Activated T-cell treated with anti-CD3 and anti-CD28 coated beads for 48 hours (primary cell): ENCODE results near the gene CAPNS1.
"Not testable (repeated sequence)": the region's sequence is repeated elsewhere in the genome, so short reads cannot be mapped to it uniquely, and the experiment has no call there.

Source experiments
- DNase-seq: peaks from one replicate; pipeline ENCODE4 v3.0.0-alpha.2; 2020; ENCODE audit warnings: low read depth

The CAPNS1 gene

GRCh38 chr19:36114721-36115452 lies 25.0 kb upstream of the CAPNS1 start, which contains the start of gene POLR2I:
POLR2I (minus strand) TSS chr19:36114875; CDS start chr19:36114856, 19 bp downstream.
- DNase-seq, result peak; percentile 94

GRCh38 chr19:36115453-36116343 lies 24.2 kb upstream of the CAPNS1 start, which contains the start of gene TBCB:
TBCB (plus strand) TSS chr19:36115468; CDS start chr19:36115561, 93 bp downstream.
- DNase-seq, result peak; percentile 86

GRCh38 chr19:36116344-36116637 lies 23.6 kb upstream of the CAPNS1 start:
- DNase-seq, result no peak

- no peak for DNase-seq
These were observed 19.5 kb upstream of the CAPNS1 start for GRCh38 chr19:36120092-36120983.

- no peak for DNase-seq
These were observed 18.9 kb upstream of the CAPNS1 start for GRCh38 chr19:36120984-36121358.

GRCh38 chr19:36121486-36122124 lies 18.3 kb upstream of the CAPNS1 start:
- DNase-seq, result no peak

- no peak for DNase-seq
These were observed 14.3 kb upstream of the CAPNS1 start for GRCh38 chr19:36125557-36125956.

- no peak for DNase-seq
These were observed 11.5 kb upstream of the CAPNS1 start for GRCh38 chr19:36128392-36128736.

GRCh38 chr19:36131221-36131620 lies 8.6 kb upstream of the CAPNS1 start:
- DNase-seq, result not testable (repeated sequence)

GRCh38 chr19:36134867-36135266 lies 5.0 kb upstream of the CAPNS1 start:
- DNase-seq, result not testable (repeated sequence)

GRCh38 chr19:36136964-36137686 lies 2.7 kb upstream of the CAPNS1 start:
- no peak for DNase-seq

GRCh38 chr19:36139120-36139472 lies 770 bp upstream of the CAPNS1 start:
- no peak for DNase-seq

GRCh38 chr19:36140304-36141038 lies 605 bp downstream of the CAPNS1 start:
- peak; percentile 48 for DNase-seq

- DNase-seq, result peak; percentile 90
These were observed 1.4 kb downstream of the CAPNS1 start for GRCh38 chr19:36141039-36141927.

- DNase-seq, result no peak
These were observed 2.2 kb downstream of the CAPNS1 start for GRCh38 chr19:36142046-36142445.

GRCh38 chr19:36142496-36142895 lies 2.6 kb downstream of the CAPNS1 start:
- DNase-seq, result no peak

- DNase-seq, result no peak
These were observed 4.8 kb downstream of the CAPNS1 start for GRCh38 chr19:36144624-36145023.

- DNase-seq, result no peak
These were observed 10.0 kb downstream of the CAPNS1 start for GRCh38 chr19:36149673-36150406.

GRCh38 chr19:36150586-36150985 lies 10.7 kb downstream of the CAPNS1 start:
- no peak for DNase-seq
